Ishikawa (cell line): ENCODE results near the gene SMCO1.

Experiments
- EP300 ChIP-seq: IDR thresholded peaks from 2 replicates; pipeline ENCODE4 v1.6.1; 2012; ENCODE audit warnings: borderline replicate concordance
- MAX ChIP-seq: IDR thresholded peaks from 2 replicates; pipeline ENCODE4 v1.6.1; 2012
- YY1 ChIP-seq: IDR thresholded peaks from 2 replicates; pipeline ENCODE4 v1.6.1; 2012; ENCODE audit warnings: low read depth

GRCh38 chr3:196489747-196490146 is 25.4 kb downstream of the SMCO1 start:
- TF ChIP-seq YY1 (no peak), MAX (no peak), EP300 (no peak)
